ENCODE measurements around the gene AGPAT4. TPM values are rescaled to one million over a fixed set of nuclear protein-coding genes. Genes with fewer than 3 reads are reported as not detected.

Gene AGPAT4
- total and polyA plus RNA-seq, 8 donors = 12.4 to 19.4 (median 15.7) TPM

DNA sequence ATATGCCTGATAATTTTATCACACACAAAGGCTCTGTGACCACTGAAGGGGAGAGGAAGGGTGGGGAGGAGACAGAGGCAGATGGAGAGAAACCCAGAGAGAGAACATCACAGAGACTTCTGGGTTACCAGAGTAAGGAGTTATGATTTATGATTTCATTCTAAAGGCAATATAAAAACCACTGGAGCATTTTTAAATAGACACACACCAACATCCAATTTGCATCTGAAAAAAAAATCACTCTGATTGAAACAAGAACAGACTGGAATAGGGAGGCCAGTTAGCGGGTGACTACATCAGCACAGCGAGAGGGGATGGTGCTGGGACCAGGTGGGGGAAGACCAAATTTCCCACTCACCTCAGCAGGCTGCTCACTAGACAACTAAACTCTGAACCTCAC is 104.8 kb downstream of the AGPAT4 start:
- TF ChIP-seq, protein P1, sequence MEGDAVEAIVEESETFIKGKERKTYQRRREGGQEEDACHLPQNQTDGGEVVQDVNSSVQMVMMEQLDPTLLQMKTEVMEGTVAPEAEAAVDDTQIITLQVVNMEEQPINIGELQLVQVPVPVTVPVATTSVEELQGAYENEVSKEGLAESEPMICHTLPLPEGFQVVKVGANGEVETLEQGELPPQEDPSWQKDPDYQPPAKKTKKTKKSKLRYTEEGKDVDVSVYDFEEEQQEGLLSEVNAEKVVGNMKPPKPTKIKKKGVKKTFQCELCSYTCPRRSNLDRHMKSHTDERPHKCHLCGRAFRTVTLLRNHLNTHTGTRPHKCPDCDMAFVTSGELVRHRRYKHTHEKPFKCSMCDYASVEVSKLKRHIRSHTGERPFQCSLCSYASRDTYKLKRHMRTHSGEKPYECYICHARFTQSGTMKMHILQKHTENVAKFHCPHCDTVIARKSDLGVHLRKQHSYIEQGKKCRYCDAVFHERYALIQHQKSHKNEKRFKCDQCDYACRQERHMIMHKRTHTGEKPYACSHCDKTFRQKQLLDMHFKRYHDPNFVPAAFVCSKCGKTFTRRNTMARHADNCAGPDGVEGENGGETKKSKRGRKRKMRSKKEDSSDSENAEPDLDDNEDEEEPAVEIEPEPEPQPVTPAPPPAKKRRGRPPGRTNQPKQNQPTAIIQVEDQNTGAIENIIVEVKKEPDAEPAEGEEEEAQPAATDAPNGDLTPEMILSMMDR (IDR thresholded peaks at IDR 0.05) = no peak
- Histone ChIP-seq H3K4me3 (no peak overlapping the region), H3K36me3 (peaks cover 0 to 23% of the 10 kb centered on the region in 2 donors), H3K27ac (no peak overlapping the region), H3K9me3 (peaks cover 0 to 1% of the 10 kb centered on the region in 2 donors), H3K4me1 (no peaks in the 10 kb centered on the region), H3K27me3 (no peaks in the 10 kb centered on the region)
- ATAC-seq (no peak), DNase-seq (no peak)
- intact Hi-C loops (cut with DNase I) = no loop called here

DNA sequence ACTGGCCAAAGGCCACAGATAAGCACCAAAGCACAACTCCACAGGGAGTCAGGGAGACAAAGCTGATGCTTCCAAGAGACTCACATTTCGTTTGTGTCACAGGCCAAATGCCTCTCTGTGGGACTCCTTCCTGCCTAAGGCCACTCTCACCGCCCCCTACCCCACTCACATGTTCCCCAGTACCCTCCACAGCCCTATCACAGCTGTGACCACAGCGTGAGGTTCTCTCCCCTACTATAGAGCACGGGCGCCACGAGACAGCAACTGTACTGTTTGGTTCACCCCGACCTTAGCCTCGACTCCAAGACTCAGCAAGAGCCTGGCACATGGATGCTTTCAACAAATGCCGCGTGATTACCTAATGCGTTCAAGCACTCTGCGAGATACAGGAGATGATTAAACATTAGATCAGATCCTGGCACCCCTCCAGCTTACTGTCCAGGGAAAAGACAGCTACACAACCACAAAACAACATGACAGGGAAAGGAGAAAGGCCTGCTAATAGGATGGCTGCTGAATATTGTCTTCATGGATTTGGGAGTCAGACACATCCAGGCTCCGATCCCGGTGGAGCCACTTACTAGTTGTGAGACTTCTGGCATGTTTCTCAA is 105.5 kb downstream of the AGPAT4 start:
- intact Hi-C loops (cut with DNase I) = no loop called here
- Histone ChIP-seq H3K27me3 (no peaks in the 10 kb centered on the region), H3K4me1 (no peaks in the 10 kb centered on the region), H3K4me3 (no peak overlapping the region), H3K36me3 (peaks cover 0 to 29% of the 10 kb centered on the region in 2 donors), H3K27ac (no peak overlapping the region), H3K9me3 (peaks cover 0 to 1% of the 10 kb centered on the region in 2 donors)
- ATAC-seq (peak; percentile 23), DNase-seq (peak in 1 of 4 donors; percentile 10)
- TF ChIP-seq, protein P1 (IDR thresholded peaks at IDR 0.05) = no peak

DNA sequence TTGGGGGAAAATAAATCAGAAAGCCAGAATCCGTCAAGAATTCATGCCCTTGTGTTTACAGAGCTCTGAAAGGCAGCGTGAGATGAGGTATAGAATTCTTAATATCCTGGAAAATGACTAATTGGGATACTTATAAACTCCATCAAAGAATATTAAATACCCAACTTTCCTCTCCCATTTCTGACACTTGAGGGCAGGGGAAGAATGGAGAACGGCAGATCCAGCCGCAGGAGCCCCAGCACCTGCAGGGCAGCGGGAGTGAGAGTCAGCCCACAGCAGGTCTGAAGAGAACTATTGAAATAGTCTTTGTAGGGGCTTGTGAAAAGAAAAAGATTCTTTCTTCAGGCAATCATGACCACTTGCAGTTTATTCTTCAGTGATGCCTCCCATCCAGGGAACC is 107.2 kb downstream of the AGPAT4 start:
- TF ChIP-seq, protein P1 (IDR thresholded peaks at IDR 0.05) = no peak
- ATAC-seq (no peak), DNase-seq (no peak)
- H3K4me1 ChIP-seq = no peaks in the 10 kb centered on the region
- H3K9me3 ChIP-seq = no peaks in the 10 kb centered on the region
- H3K27me3 ChIP-seq = no peaks in the 10 kb centered on the region
- H3K36me3 ChIP-seq = peaks cover 0 to 39% of the 10 kb centered on the region in 2 donors
- no peak overlapping the region for H3K27ac ChIP-seq
- intact Hi-C loops (cut with DNase I) = no loop called here
- no peak overlapping the region for H3K4me3 ChIP-seq

DNA sequence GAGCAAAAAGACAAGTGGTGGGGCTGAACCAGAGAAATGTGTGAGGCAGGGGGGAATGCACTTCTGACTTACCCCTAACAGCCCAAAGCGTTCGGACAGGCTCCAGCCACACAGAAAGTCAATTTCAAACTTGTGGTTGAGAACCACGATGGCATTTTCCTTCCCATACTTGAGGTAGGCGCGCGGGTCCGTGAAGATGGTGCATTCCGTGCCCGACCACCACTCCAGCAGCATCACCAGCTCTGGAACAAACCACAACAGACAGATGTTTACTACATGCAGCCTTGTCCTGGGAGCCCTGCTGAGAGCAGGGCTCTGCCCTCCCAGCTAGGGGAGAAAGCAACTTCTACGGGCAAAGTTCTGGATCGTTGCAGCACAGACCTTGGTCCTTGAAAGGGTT is 107.7 kb downstream of the AGPAT4 start:
- Histone ChIP-seq H3K4me3 (no peak overlapping the region), H3K27me3 (no peaks in the 10 kb centered on the region), H3K9me3 (no peaks in the 10 kb centered on the region), H3K27ac (no peak overlapping the region), H3K36me3 (peaks cover 0 to 44% of the 10 kb centered on the region in 2 donors), H3K4me1 (no peaks in the 10 kb centered on the region)
- intact Hi-C loops (cut with DNase I) = no loop called here
- ATAC-seq = no peak
- DNase-seq = no peak
- TF ChIP-seq, protein P1 (IDR thresholded peaks at IDR 0.05) = no peak

DNA sequence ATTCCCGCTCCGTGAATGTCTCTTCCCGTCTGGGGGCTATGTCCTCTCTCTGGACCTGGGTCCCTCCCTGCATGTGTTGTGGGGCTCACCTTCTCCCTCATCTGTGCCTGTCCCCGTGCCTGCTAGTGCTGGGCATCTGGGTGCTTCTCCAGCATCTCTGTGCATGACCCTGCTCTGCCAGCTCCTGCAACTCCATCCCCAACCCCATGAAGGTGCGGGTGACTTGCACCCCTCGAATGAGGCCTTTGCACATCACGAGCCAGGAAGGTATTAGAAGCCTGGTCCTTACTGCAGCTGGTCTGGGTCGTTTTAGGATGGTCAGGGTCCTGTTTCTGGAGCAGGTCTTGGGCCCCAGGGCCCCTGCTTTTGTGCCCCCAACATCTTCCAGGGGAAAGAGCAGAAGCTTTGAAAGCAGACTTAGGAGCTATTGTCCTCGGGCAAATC is 109.7 kb downstream of the AGPAT4 start:
- Histone ChIP-seq H3K4me1 (no peaks in the 10 kb centered on the region), H3K27me3 (no peaks in the 10 kb centered on the region), H3K9me3 (no peaks in the 10 kb centered on the region), H3K4me3 (no peak overlapping the region), H3K36me3 (peaks cover 0 to 51% of the 10 kb centered on the region in 2 donors), H3K27ac (no peak overlapping the region)
- ATAC-seq = no peak
- intact Hi-C loops (cut with DNase I) = no loop called here
- no peak for DNase-seq
- TF ChIP-seq, protein P1 (IDR thresholded peaks at IDR 0.05) = no peak

Measured in left lung (tissue), 10 donors.